ENCODE measurements around the gene PSMG3.

The PSMG3 gene

GRCh38 chr7:1569833-1570632, at the start of gene PSMG3:
Gene PSMG3 (minus strand): TSS chr7:1570032. CDS start chr7:1569339, 693 bp downstream.
- Histone ChIP-seq H3K27ac (peak within 1 kb of the TSS; percentile 74), H3K79me2 (no peaks in the 10 kb centered on the region), H3K4me3 (ENCODE audit: low read depth, low read length) (peak within 1 kb of the TSS; percentile 93), H2AFZ (peak within 1 kb of the TSS; percentile 94), H3K4me2 (ENCODE audit: low read length) (peak within 1 kb of the TSS; percentile 95), H3K9ac (peak within 1 kb of the TSS; percentile 57), H3K27me3 (ENCODE audit: control insufficient read depth, insufficient read depth, low read length) (no peaks in the 10 kb centered on the region), H3K4me1 (no peaks in the 10 kb centered on the region), H3K36me3 (ENCODE audit: control insufficient read depth, insufficient read depth, low read length) (no peaks in the 10 kb centered on the region), H3K9me3 (ENCODE audit: control insufficient read depth, low read length) (no peaks in the 10 kb centered on the region)
- TF ChIP-seq CTCF (IDR thresholded peaks at IDR 0.05) = peak; percentile 31

GRCh38 chr7:1618475-1618874, 48.6 kb upstream of the PSMG3 start:
- no peak for TF ChIP-seq CTCF (IDR thresholded peaks at IDR 0.05)

GRCh38 chr7:1617957-1618356, 48.1 kb upstream of the PSMG3 start:
- Histone ChIP-seq H3K9me3 (ENCODE audit: control insufficient read depth, low read length) (no peaks in the 10 kb centered on the region), H3K4me3 (ENCODE audit: low read depth, low read length) (no peak overlapping the region), H3K36me3 (ENCODE audit: control insufficient read depth, insufficient read depth, low read length) (no peaks in the 10 kb centered on the region), H3K27me3 (ENCODE audit: control insufficient read depth, insufficient read depth, low read length) (no peaks in the 10 kb centered on the region), H3K4me1 (no peaks in the 10 kb centered on the region), H3K4me2 (ENCODE audit: low read length) (no peak overlapping the region), H3K9ac (no peak overlapping the region), H3K79me2 (no peaks in the 10 kb centered on the region), H2AFZ (no peak overlapping the region), H3K27ac (no peak overlapping the region)
- TF ChIP-seq CTCF (IDR thresholded peaks at IDR 0.05) = no peak

More at GRCh38 chr7:1618475-1618874, 48.6 kb upstream of the PSMG3 start:
- Histone ChIP-seq H3K4me2 (ENCODE audit: low read length) (no peak overlapping the region), H3K27me3 (ENCODE audit: control insufficient read depth, insufficient read depth, low read length) (no peaks in the 10 kb centered on the region), H3K9ac (no peak overlapping the region), H2AFZ (no peak overlapping the region), H3K9me3 (ENCODE audit: control insufficient read depth, low read length) (no peaks in the 10 kb centered on the region), H3K79me2 (no peaks in the 10 kb centered on the region), H3K4me1 (no peaks in the 10 kb centered on the region), H3K4me3 (ENCODE audit: low read depth, low read length) (no peak overlapping the region), H3K36me3 (ENCODE audit: control insufficient read depth, insufficient read depth, low read length) (no peaks in the 10 kb centered on the region), H3K27ac (no peak overlapping the region)

- no peak overlapping the region for H3K4me3 ChIP-seq (ENCODE audit: low read depth, low read length)
- H3K36me3 ChIP-seq (ENCODE audit: control insufficient read depth, insufficient read depth, low read length) = no peaks in the 10 kb centered on the region
- no peak overlapping the region for H2AFZ ChIP-seq
- no peak overlapping the region for H3K4me2 ChIP-seq (ENCODE audit: low read length)
- no peaks in the 10 kb centered on the region for H3K9me3 ChIP-seq (ENCODE audit: control insufficient read depth, low read length)
- no peaks in the 10 kb centered on the region for H3K79me2 ChIP-seq
- no peaks in the 10 kb centered on the region for H3K27me3 ChIP-seq (ENCODE audit: control insufficient read depth, insufficient read depth, low read length)
- no peak for TF ChIP-seq CTCF (IDR thresholded peaks at IDR 0.05)
- H3K9ac ChIP-seq = no peak overlapping the region
- no peaks in the 10 kb centered on the region for H3K4me1 ChIP-seq
- no peak overlapping the region for H3K27ac ChIP-seq
Measured at GRCh38 chr7:1616741-1617140, 46.9 kb upstream of the PSMG3 start.
